NCI-H2196 treated with DMSO at 0.1 percent for 48 hours (cell line): ENCODE data around the gene NELL2.

Experiments used
- DNase-seq: peaks from one replicate; lab custom pipeline; 2025; ENCODE audit not compliant: unreplicated experiment; lab: John Stamatoyannopoulos, UW

Gene NELL2

GRCh38 chr12:44550377-44550776, 325.7 kb downstream of the NELL2 start:
- DNase-seq: no peak

- no peak for DNase-seq
These were observed 330.1 kb downstream of the NELL2 start for GRCh38 chr12:44546060-44546459.

GRCh38 chr12:44544018-44544417, 332.1 kb downstream of the NELL2 start:
- no peak for DNase-seq

GRCh38 chr12:44542716-44543115, 333.4 kb downstream of the NELL2 start:
- no peak for DNase-seq

GRCh38 chr12:44537354-44537753, 338.8 kb downstream of the NELL2 start:
- no peak for DNase-seq

GRCh38 chr12:44532940-44533339, 343.2 kb downstream of the NELL2 start:
- no peak for DNase-seq

GRCh38 chr12:44531320-44531971, 344.7 kb downstream of the NELL2 start:
- no peak for DNase-seq

GRCh38 chr12:44526655-44527182, 349.4 kb downstream of the NELL2 start:
- DNase-seq: no peak

- DNase-seq: no peak
These were observed 350.1 kb downstream of the NELL2 start for GRCh38 chr12:44525806-44526654.

- DNase-seq: no peak
These were observed 352.3 kb downstream of the NELL2 start for GRCh38 chr12:44523828-44524227.

- no peak for DNase-seq
These were observed 354.4 kb downstream of the NELL2 start for GRCh38 chr12:44521702-44522101.

- DNase-seq: no peak
These were observed 356.2 kb downstream of the NELL2 start for GRCh38 chr12:44519931-44520330.

- DNase-seq: no peak
These were observed 364.8 kb downstream of the NELL2 start for GRCh38 chr12:44511289-44511688.

GRCh38 chr12:44510510-44510909, 365.6 kb downstream of the NELL2 start:
- no peak for DNase-seq

GRCh38 chr12:44510076-44510475, 366.0 kb downstream of the NELL2 start:
- DNase-seq: no peak

GRCh38 chr12:44509471-44509870, 366.6 kb downstream of the NELL2 start:
- DNase-seq: no peak

GRCh38 chr12:44507461-44507860, 368.7 kb downstream of the NELL2 start:
- no peak for DNase-seq

- DNase-seq: no peak
These were observed 371.3 kb downstream of the NELL2 start for GRCh38 chr12:44504799-44505198.

GRCh38 chr12:44503329-44503728, 372.8 kb downstream of the NELL2 start:
- no peak for DNase-seq

GRCh38 chr12:44502681-44503080, 373.4 kb downstream of the NELL2 start:
- no peak for DNase-seq

- DNase-seq: no peak
These were observed 375.7 kb downstream of the NELL2 start for GRCh38 chr12:44500423-44500822.

GRCh38 chr12:44497044-44497443, 379.1 kb downstream of the NELL2 start:
- DNase-seq: no peak
